HEK293 (cell line): Measurements from ENCODE around the gene HSD17B1.

ENCODE experiments used
- CTCF ChIA-PET: fragments of 350-600 bp; formaldehyde crosslinking; extraction: SDS; loops from one replicate; lab custom pipeline; 2021; ENCODE audit warnings: antibody characterized with exemption; lab: Yijun Ruan, JAX
- POLR2A ChIA-PET: fragments of 300-600 bp; formaldehyde crosslinking; extraction: SDS; loops from one replicate; lab custom pipeline; 2020; ENCODE audit warnings: antibody characterized with exemption, inconsistent platforms; lab: Yijun Ruan, JAX
- H3K27ac ChIP-seq: fragments of 200-500 bp; sonication (Bioruptor generic); 2 replicates; pipeline ENCODE4 v1.5.1; 2014; ENCODE audit warnings: low read depth, low read length, control low read depth, inconsistent platforms; ENCODE audit errors: extremely low read depth
- H3K36me3 ChIP-seq, 2 experiments: fragments of 200-500 bp in 1 of 2; sonication (Bioruptor generic) in 1 of 2; 1 replicate in 1 of 2; 2 replicates in 1 of 2; pipeline ENCODE4 v1.5.1; 2014 to 2017; ENCODE audit warnings: inconsistent platforms in 2 of 2, low read length in 2 of 2; ENCODE audit not compliant: control insufficient read depth in 2 of 2, insufficient read depth in 1 of 2
- H3K4me1 ChIP-seq: fragments of 200-500 bp; sonication (Bioruptor generic); 2 replicates; pipeline ENCODE4 v1.5.1; 2014; ENCODE audit warnings: mild to moderate bottlenecking, low read length, inconsistent platforms; ENCODE audit not compliant: control insufficient read depth, insufficient read depth
- H3K4me3 ChIP-seq: 2 replicates; pipeline ENCODE4 v1.5.1; 2011; ENCODE audit warnings: low read depth, mild to moderate bottlenecking, control low read depth, low read length, moderate library complexity
- H3K9me3 ChIP-seq: fragments of 200-500 bp; sonication (Bioruptor generic); 2 replicates; pipeline ENCODE4 v1.5.1; 2014; ENCODE audit warnings: low read depth, low read length, inconsistent platforms; ENCODE audit not compliant: control insufficient read depth, insufficient read depth
- KLF16 ChIP-seq: fragments of 450-650 bp; formaldehyde crosslinking; IDR thresholded peaks from 2 replicates; pipeline ENCODE4 v1.5.1; 2017; ENCODE audit warnings: missing biosample characterization, missing genetic modification characterization
- KLF8 ChIP-seq: fragments of 450-650 bp; formaldehyde crosslinking; IDR thresholded peaks from 2 replicates; pipeline ENCODE4 v1.5.1; 2016; ENCODE audit warnings: missing biosample characterization, missing genetic modification characterization
- ZEB2 ChIP-seq: fragments of 450-650 bp; formaldehyde crosslinking; IDR thresholded peaks from 2 replicates; pipeline ENCODE4 v1.5.1; 2016; ENCODE audit warnings: missing biosample characterization, missing genetic modification characterization
- ZFHX2 ChIP-seq: fragments of 450-650 bp; formaldehyde crosslinking; conservative IDR thresholded peaks from 2 replicates; pipeline ENCODE4 v1.5.1; 2016; ENCODE audit warnings: missing biosample characterization, missing genetic modification characterization
- ZFP3 ChIP-seq: fragments of 450-650 bp; formaldehyde crosslinking; IDR thresholded peaks from 2 replicates; pipeline ENCODE4 v1.5.1; 2016; ENCODE audit warnings: low read depth, missing biosample characterization, missing genetic modification characterization
- ZFP69B ChIP-seq: fragments of 450-650 bp; formaldehyde crosslinking; IDR thresholded peaks from 2 replicates; pipeline ENCODE4 v1.5.1; 2016; ENCODE audit warnings: missing biosample characterization, missing genetic modification characterization
- ZIC2 ChIP-seq: fragments of 450-650 bp; formaldehyde crosslinking; IDR thresholded peaks from 2 replicates; pipeline ENCODE4 v1.5.1; 2016; ENCODE audit warnings: missing biosample characterization, missing genetic modification characterization
- ZNF112 ChIP-seq: fragments of 450-650 bp; formaldehyde crosslinking; IDR thresholded peaks from 2 replicates; pipeline ENCODE4 v1.5.0; 2017; ENCODE audit warnings: missing biosample characterization, missing genetic modification characterization
- ZNF248 ChIP-seq: fragments of 450-650 bp; formaldehyde crosslinking; IDR thresholded peaks from 2 replicates; pipeline ENCODE4 v1.5.1; 2017; ENCODE audit warnings: missing biosample characterization, missing genetic modification characterization
- ZNF292 ChIP-seq: fragments of 450-650 bp; formaldehyde crosslinking; IDR thresholded peaks from 2 replicates; pipeline ENCODE4 v1.5.1; 2016; ENCODE audit warnings: low read depth, missing biosample characterization, missing genetic modification characterization, borderline replicate concordance
- ZNF629 ChIP-seq: fragments of 450-650 bp; formaldehyde crosslinking; IDR thresholded peaks from 2 replicates; pipeline ENCODE4 v1.5.1; 2017; ENCODE audit warnings: missing biosample characterization, missing genetic modification characterization
- ZNF645 ChIP-seq: fragments of 450-650 bp; formaldehyde crosslinking; IDR thresholded peaks from 2 replicates; pipeline ENCODE4; 2016; ENCODE audit warnings: missing biosample characterization, missing genetic modification characterization
- ZNF677 ChIP-seq: fragments of 450-650 bp; IDR thresholded peaks from 2 replicates; pipeline ENCODE4 v1.5.0; 2018; ENCODE audit warnings: missing biosample characterization, mild to moderate bottlenecking, missing genetic modification characterization, moderate library complexity
- ZNF747 ChIP-seq: fragments of 450-650 bp; formaldehyde crosslinking; IDR thresholded peaks from 2 replicates; pipeline ENCODE4 v1.5.1; 2016; ENCODE audit warnings: missing biosample characterization, missing genetic modification characterization
- ZNF791 ChIP-seq: fragments of 450-650 bp; formaldehyde crosslinking; IDR thresholded peaks from 2 replicates; pipeline ENCODE4 v1.5.1; 2016; ENCODE audit warnings: missing biosample characterization, missing genetic modification characterization
- ZNF837 ChIP-seq: fragments of 450-650 bp; formaldehyde crosslinking; IDR thresholded peaks from 2 replicates; pipeline ENCODE4 v1.5.1; 2016; ENCODE audit warnings: missing biosample characterization, missing genetic modification characterization
- TF ChIP-seq, protein P1 (sequence below): fragments of 450-650 bp; formaldehyde crosslinking; IDR thresholded peaks from 2 replicates; pipeline ENCODE4 v1.5.1; 2016; ENCODE audit warnings: missing biosample characterization, missing genetic modification characterization, borderline replicate concordance
- TF ChIP-seq, protein P2 (sequence below): fragments of 450-650 bp; formaldehyde crosslinking; IDR thresholded peaks from 2 replicates; pipeline ENCODE4 v1.5.0; 2017; ENCODE audit warnings: missing biosample characterization, missing genetic modification characterization, borderline replicate concordance

Gene HSD17B1

DNA sequence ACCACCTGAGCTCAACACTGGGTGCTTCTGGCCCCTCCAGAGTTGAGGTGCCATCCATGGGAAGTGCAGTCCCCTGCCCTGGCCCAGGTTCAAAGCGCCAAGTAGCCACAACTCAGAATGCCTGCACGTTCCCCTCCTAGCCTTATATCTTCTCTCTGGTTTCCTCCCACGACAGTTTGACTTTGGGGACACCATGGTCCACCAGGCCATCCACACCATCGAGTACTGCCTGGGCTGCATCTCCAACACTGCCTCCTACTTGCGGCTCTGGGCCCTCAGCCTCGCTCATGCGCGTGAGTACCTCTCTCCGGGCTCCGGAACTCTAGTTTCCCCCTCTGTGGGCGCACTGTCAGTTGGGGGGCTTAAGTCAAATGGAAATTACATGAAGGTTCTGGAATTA is 39.0 kb upstream of the HSD17B1 start:
- peaks cover 6 to 66% of the 10 kb centered on the region in 2 experiments; a peak in 2 of 3 replicates for H3K36me3 ChIP-seq
- H3K27ac ChIP-seq: no peak overlapping the region
- no peak overlapping the region for H3K4me3 ChIP-seq
- peaks cover 9% of the 10 kb centered on the region for H3K4me1 ChIP-seq
- no peak for TF ChIP-seq ZFHX2
- TF ChIP-seq, protein P1, sequence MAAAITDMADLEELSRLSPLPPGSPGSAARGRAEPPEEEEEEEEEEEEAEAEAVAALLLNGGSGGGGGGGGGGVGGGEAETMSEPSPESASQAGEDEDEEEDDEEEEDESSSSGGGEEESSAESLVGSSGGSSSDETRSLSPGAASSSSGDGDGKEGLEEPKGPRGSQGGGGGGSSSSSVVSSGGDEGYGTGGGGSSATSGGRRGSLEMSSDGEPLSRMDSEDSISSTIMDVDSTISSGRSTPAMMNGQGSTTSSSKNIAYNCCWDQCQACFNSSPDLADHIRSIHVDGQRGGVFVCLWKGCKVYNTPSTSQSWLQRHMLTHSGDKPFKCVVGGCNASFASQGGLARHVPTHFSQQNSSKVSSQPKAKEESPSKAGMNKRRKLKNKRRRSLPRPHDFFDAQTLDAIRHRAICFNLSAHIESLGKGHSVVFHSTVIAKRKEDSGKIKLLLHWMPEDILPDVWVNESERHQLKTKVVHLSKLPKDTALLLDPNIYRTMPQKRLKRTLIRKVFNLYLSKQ (tag by site-specific recombination): no peak
- no peak for TF ChIP-seq ZEB2 (tag by site-specific recombination)
- TF ChIP-seq ZNF645: no peak
- TF ChIP-seq ZNF791 (tag by site-specific recombination): no peak
- TF ChIP-seq ZIC2 (tag by site-specific recombination): no peak
- no peak for TF ChIP-seq ZNF677 (tag by site-specific recombination)
- no peak for TF ChIP-seq KLF16 (tag by site-specific recombination)
- TF ChIP-seq ZNF292: no peak
- no peak for TF ChIP-seq ZNF248 (tag by site-specific recombination)
- TF ChIP-seq ZNF747: no peak
- TF ChIP-seq ZNF629 (tag by site-specific recombination): no peak
- no peak for TF ChIP-seq KLF8
- TF ChIP-seq ZFP69B: no peak
- TF ChIP-seq, protein P2, sequence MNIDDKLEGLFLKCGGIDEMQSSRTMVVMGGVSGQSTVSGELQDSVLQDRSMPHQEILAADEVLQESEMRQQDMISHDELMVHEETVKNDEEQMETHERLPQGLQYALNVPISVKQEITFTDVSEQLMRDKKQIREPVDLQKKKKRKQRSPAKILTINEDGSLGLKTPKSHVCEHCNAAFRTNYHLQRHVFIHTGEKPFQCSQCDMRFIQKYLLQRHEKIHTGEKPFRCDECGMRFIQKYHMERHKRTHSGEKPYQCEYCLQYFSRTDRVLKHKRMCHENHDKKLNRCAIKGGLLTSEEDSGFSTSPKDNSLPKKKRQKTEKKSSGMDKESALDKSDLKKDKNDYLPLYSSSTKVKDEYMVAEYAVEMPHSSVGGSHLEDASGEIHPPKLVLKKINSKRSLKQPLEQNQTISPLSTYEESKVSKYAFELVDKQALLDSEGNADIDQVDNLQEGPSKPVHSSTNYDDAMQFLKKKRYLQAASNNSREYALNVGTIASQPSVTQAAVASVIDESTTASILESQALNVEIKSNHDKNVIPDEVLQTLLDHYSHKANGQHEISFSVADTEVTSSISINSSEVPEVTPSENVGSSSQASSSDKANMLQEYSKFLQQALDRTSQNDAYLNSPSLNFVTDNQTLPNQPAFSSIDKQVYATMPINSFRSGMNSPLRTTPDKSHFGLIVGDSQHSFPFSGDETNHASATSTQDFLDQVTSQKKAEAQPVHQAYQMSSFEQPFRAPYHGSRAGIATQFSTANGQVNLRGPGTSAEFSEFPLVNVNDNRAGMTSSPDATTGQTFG: no peak
- TF ChIP-seq, all 188 proteins: peak for 0
- no peaks in the 10 kb centered on the region for H3K9me3 ChIP-seq
- POLR2A ChIA-PET: interaction anchor here (1.5 kb wide), 1 partner anchor 91 kb away, joined by 5 read pairs; the partner anchor contains the start of gene CAVIN1
- CTCF ChIA-PET: interaction anchor here (0.8 to 1.6 kb wide), 4 partner anchors 13 to 125 kb away, joined by 3 to 7 read pairs (median 4); partner anchors contain the start of gene STAT3

- no peak overlapping the region for H3K4me3 ChIP-seq
- CTCF ChIA-PET: interaction anchor here (0.5 to 1.6 kb wide), 7 partner anchors 13 to 126 kb away, joined by 3 to 7 read pairs (median 4); partner anchors contain the start of gene STAT3
- 0 out of 2 replicates have a peak, but pooled peaks have one; percentile 8 for TF ChIP-seq ZNF677 (tag by site-specific recombination)
- TF ChIP-seq ZFP3: no peak
- TF ChIP-seq ZNF112 (tag by site-specific recombination): no peak
- TF ChIP-seq ZNF837 (tag by site-specific recombination): no peak
- TF ChIP-seq, all 188 proteins: peak for 1
- Histone ChIP-seq H3K4me1 (peaks cover 15% of the 10 kb centered on the region), H3K9me3 (no peaks in the 10 kb centered on the region), H3K36me3 (peaks cover 6 to 66% of the 10 kb centered on the region in 2 experiments; a peak in 2 of 3 replicates), H3K27ac (peak overlapping the region; percentile 33; the same call in 1 of the 2 replicates)
- POLR2A ChIA-PET: interaction anchor here (0.5 to 1.5 kb wide), 2 partner anchors 91 to 106 kb away, joined by 3 to 5 read pairs; partner anchors contain the start of gene CAVIN1
These were observed 38.4 kb upstream of the HSD17B1 start for GRCh38 chr17:42514279-42514678.
